GM19395 (cell line): ENCODE measurements around the gene THBS2.
"Not testable (repeated sequence)": the region's sequence is repeated elsewhere in the genome, so short reads cannot be mapped to it uniquely, and the experiment has no call there.

Experiments used
- ATAC-seq: cut with Tn5 transposase; IDR thresholded peaks from one replicate; pipeline ENCODE4 v1.9.1; 2021; ENCODE audit warnings: mild to moderate bottlenecking, moderate library complexity; ENCODE audit not compliant: unreplicated experiment

The THBS2 gene

DNA sequence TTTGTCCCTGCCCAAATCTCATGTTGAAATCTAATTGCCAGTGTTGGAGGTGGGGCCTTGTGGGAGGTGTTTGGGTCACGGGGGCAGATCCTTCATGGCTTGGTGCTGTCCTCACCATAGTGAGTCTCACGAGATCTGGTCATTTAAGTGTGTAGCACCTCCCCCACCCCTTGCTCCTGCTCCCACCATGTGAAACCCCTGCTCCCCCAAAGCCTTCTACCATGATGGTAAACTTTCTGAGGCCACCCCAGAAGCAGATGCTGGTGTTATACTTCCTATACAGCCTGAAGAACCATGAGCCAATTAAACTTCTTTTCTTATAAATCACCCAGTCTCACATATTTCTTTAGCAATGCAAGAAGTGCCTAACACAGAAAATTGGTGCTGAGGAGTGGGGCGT lies 19.9 kb upstream of the THBS2 start:
- ATAC-seq = no peak

DNA sequence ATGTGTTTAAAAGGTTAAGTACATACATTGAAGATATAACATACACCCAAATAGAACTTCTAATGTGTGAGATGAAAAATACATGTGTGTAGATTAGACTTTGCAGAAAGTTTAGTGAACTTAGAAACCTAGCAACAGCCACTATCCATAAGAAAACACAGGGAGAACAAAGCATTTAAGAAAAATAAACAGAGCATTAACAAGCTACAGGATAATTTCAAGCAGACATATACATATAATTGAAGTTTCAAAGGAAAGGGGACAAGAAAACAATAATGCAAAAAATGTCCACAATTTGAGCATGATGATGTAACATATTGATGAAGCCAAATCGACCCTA lies 18.2 kb upstream of the THBS2 start:
- ATAC-seq = no peak

DNA sequence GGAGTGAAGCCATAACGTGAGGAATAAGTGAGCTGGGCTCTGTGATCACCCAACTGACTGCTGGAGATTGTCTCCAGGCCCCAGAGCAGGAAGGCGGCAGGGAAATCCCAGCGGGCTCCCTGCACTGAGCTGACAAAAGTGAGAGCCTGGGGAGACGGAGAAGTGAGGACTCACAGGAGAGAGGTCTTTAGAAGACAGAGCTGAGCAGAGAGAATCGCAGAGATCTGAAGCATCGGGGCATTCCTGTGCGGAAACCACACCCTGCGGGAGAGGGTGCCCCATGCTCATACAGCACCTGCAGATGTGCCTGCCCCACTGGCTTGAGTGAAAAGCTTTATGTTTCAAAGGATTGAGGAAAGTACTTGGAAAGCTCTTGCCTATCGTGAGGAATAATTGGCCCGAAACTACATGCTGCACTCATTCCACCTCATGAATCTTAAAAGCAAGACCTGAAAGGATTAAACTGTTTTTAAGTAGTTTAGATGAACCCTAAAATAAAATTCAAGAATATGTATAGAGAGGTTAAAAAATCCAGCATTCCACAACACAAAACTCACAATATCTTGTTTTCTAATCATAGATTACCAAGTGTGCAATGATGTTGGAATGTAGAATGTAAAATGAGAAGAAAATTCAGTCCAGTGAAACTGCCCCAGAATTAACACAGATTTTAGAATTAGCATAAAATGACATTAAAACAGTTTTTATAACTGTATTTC lies 17.7 kb upstream of the THBS2 start:
- ATAC-seq = no peak

DNA sequence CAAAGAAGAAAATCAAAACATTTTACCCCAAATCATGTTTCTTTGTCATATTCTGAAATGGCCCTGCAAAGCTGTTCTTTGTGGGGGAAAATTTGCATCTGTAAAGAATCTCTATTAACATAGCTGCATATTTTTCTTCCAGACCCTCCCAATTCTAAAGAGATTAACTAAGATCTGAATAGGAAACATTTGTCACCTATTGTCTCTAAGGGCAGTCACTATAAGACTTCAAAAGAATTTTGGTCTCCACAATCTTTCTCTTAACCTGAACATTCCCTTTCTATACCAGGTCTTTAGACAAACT lies 16.4 kb upstream of the THBS2 start:
- not testable (repeated sequence) for ATAC-seq

DNA sequence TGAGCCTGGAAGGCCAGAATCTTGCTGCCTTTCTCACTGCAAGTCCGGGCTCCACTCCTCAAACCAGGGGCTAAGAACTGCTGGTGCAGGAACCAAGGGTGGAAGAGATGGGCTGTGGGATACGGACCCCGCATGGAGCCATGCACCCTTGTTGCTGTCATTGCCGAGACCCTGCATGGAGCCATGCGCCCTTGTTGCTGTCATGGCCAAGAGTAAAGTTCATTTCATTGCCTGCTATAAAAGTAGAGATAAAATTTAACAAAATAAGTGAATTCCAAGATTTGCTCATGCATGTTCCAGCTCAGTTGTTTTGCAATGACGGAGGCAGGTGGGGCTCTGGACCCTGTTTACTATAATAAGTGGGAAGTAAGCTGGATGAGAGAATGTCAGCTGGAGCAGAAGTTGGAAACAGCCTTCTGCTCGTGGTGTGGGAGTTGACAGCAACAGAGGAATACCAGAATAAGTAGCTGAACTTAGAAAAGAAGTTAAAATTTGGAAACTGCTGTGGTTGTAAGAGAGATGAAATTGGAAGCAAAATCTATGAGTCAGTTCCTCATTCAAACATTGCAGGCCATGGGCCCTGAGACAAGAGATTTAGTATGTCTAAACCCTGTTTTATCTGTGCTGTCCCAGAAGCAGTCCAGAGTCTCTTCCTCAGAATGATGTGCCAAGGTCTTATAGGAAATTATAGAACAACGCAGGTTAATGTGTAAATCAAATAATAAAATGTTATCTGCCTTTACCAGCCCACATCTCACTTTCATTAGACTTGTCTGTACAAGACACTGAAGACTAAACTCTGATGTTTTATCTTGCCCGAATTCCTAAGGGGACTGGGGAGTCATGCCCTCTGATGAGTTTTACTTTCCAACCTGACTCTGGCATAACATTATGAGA lies 15.8 kb upstream of the THBS2 start:
- ATAC-seq = no peak

DNA sequence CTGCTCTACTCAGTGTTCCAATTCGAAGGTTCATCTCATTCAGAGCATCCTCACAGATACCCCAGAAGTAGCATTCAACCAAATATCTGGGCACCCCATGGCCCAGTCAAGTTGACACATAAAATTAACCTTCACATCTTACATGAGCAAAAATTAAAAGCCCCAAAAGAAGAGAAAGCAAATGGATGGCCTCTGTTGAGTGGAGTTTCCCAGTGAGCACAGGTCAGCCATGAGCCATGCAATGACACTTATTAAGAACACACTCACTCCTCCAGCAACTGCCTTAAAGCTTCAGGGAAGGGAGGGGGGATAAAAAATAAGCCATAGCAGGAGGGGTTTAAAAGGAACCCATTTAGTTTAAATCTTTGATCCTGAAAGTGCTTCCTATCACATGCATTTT lies 14.6 kb upstream of the THBS2 start:
- ATAC-seq = no peak

DNA sequence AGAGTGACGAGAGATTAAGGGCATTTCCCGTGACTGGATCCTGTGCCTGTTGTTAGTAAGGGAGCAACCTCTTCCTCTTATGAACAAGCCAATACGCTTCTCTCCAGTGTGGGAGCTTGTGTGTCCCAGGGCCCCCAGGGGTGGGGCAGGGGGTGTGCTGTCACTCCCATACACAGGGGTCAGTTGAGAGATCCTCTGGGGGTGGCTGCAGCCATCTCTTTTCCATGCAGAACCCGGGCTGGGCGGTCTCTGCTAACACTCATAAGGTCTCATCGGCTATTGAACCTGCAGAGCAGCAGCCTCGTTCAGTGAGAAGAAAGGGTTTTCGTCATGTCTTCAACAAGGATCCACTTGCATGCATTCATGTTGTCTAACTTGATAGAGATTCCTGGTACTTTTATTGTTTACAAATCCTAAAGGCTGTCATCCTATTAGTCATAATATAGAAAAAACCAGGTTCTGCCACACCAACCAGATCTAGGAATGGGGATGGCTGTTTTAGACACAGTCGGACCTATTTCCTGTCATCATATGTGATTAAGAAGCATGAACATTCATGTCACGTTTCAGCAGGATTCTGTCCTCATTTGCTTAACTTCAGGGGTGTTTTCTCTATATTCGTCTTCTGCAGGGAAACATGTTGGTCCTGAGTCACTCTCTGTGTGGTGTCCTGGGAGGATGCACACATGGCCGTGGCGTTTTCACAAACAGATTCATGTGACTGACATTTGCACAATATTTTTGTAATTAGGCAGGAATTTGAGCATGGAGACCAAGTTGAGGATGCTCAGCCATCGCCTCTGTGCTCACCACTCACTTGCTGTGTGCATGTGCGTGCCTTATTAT lies 13.3 kb upstream of the THBS2 start:
- ATAC-seq = no peak

DNA sequence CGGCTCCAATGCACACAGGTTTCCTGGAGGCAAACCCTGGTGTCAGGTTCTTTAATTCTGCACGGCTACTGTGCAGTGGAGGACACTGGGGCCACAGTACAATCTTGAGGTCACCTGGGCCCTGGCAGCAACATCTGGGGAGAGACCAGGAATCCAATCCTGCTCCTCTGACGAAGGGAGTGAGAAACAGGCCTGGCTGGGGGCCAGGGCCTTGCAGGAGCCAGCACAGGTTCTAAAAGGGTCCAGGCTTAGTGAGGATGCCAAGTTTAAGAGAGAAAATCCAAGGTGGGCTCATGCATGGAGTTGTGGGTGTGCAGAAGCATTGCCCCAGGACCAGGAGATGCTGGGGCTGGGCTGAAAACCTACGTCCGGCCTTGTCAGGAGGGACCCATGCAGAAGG lies 12.6 kb upstream of the THBS2 start:
- ATAC-seq = no peak

DNA sequence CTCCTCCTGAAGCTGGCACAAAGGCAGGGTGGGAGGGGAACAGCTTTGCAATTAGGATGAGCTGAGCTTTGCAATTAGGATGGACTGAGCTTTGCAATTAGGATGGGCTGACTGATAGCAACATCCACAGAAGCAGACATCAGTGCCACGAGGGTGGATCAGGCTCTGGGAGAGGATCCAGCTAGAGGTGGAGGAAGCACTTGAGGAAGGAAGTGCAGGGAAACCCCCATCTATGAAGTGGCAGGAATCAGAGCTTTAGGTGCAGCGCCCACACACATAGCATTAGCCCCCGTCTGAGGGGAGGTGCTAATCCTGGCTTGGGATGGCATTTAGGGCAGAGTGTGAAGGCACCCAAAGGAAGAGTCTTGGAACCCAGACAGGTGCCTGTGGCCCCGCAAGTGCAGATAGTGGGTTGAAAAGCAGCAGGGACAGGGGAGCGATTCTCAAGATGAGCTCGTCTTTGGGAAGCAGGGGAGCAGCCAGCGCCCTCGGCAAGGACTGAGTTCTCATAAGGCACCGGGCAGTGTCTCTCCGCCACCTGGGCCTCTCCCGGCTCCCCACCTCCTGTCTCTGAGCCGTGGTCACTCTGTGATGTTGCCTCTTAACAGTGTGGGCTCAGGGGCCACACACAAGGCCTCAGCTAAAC lies 12.0 kb upstream of the THBS2 start:
- ATAC-seq = no peak

DNA sequence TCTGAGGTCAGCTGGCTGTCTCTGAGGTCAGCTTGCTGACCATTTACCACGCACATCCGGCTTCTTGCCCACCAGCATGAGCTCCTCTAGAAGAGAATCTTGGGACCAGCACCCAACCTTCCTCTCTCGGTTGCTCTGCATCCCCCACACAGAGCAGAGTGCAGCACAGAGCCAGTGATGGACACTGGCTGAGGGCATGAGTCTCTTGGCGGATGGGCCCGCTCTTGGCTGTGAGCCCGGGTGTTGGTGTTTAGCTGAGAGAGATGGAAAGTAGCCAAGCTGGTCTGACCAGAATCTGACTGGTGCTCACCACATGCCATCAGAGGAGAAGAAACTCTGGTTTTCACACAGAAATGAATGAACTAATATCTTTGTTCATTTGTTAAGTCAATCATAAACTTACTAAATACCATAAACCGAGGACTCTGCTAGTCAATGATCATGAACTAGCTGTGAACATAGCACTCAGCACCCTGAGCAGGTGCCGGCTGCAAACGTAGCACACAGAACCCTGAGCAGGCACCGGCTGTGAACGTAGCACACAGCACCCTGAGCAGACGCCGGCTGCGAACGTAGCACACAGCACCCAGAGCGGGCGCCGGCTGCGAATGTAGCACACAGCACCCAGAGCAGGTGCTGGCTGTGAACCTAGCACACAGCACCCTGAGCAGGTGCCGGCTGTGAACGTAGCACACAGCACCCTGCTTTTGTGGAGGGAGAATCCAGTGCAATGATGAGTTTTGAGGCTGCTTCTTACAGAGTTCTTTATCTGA lies 10.4 kb upstream of the THBS2 start:
- no peak for ATAC-seq

DNA sequence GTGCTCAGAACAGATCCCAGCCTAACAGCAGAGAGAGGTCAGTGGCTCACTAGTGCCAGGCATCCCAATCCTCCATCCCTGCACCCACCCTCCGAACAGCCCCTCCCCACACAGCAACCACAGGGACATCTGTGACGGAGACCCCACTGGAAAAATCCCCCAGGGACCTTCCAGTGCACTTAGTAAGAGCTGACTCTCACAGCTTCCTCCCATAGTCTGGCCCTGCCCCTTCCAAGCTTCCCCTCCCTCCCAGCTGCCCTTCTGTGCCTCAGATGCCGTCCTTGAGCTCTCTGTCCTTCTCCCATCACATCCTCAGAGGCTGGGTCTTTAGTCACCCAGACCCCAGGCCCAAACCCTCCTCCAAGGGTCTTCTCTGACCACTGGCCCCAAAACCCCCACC lies 9.7 kb upstream of the THBS2 start:
- no peak for ATAC-seq

DNA sequence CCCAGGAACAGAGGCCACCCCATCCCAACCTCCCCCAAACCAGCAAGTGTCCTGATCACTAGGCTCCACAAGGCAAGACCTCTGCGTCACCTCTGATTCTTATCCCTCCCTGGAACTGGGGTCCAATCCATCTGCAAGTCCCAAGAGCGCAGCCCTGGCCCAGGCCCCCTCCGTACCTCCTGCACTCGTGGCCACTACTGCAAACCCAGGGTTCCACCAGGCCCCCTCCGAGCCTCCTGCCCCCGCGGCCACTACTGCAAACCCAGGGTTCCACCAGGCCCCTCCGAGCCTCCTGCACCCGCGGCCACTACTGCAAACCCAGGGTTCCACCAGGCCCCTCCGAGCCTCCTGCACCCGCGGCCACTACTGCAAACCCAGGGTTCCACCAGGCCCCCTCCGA lies 9.0 kb upstream of the THBS2 start:
- not testable (repeated sequence) for ATAC-seq

DNA sequence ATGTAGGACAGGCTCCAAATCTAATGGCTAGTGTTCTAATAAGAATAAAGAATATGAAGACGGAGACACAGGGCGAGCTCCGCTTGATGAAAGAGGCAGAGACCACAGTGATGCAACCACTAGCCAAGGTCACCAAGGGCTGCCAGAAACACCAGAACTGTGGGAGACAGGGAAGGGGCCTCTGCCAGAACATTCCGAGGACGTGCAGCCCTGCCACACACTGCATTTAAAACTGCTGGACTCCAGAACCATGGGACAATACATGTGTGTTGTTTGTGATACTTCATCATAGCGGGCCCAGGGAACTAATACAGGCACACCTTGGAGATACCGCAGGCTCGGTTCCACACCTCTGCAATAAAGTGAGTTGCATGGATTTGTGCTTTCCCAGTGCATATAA lies 2.9 kb upstream of the THBS2 start:
- ATAC-seq = no peak

DNA sequence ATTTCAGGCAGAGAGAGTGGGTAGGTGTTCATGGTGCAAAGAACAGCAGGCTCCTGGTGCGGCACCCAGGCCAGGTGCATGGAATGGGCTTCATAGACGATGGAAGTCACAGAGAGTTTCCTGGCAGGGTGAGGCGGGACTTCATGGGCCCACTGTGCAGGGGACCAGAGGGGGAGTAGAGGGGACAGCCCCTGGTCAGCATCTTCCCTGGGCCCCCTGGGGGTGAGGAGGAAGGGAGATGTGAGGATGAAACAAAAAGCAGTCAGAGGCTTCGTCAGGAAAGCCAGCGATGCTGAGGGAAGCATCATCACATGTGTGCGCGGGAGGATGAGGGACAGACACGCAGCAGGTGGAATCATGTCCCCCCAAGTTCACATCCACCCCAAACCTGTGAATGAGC lies 2.4 kb upstream of the THBS2 start:
- ATAC-seq = no peak

DNA sequence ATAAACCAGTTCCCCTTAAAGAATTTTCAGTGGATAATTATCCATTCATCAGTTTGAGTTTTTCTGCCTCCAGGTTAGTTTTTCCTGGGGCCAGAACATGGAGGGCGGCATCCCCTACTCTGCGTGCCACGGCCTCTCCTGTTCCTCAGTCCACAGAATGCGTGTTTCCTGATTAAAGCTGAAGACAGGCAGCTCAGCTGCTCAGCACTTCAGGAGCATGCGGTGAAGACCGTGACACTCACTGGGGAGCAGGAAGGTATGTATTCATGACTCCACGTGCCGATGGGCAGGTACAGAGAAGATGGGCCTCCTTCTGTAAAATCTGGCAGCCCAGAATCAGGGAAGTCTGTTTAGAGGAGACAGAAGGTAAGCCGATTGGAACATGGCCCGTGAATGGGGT lies 2.0 kb upstream of the THBS2 start:
- ATAC-seq = no peak

DNA sequence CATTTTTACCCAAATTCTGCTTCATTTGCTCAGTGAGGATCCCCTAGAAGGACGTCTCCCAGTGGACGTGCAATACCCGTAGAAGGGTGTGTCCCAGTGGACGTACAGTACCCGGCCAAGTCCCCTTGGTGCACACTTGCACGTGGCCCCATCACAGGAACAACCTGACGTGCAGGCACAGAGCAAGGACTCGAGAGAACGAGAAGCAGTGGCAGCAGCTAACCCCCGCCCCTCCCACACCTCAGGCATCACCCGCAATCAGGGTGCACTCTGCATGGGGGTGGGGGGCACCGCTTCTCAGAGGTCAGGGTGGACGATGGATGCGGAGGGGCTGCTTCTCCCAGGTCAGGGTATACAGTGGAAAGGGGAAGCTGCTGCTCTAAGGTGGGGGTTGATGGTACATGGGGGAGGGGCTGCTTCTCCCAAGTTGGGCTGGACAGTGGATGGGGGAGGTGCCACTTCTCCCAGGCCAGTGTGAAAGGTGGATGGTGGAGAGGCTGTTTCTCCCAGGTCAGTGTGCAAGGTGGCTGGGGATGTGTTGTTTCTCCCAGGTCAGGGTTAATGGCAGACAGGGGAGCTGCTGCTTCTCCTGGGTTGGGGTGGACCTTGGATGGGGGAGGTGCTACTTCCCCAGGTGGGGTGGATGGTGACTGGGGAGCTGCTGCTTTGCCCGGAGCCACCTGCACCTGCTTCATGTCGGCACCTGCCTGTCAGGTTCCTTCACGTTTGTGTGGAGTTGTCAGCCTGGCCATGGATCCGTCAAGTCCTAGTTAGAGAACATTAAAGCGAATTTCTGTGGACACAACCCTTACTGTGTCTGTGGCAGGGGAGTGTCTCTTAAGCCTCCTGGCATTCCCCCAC lies 1.0 kb upstream of the THBS2 start:
- no peak for ATAC-seq

DNA sequence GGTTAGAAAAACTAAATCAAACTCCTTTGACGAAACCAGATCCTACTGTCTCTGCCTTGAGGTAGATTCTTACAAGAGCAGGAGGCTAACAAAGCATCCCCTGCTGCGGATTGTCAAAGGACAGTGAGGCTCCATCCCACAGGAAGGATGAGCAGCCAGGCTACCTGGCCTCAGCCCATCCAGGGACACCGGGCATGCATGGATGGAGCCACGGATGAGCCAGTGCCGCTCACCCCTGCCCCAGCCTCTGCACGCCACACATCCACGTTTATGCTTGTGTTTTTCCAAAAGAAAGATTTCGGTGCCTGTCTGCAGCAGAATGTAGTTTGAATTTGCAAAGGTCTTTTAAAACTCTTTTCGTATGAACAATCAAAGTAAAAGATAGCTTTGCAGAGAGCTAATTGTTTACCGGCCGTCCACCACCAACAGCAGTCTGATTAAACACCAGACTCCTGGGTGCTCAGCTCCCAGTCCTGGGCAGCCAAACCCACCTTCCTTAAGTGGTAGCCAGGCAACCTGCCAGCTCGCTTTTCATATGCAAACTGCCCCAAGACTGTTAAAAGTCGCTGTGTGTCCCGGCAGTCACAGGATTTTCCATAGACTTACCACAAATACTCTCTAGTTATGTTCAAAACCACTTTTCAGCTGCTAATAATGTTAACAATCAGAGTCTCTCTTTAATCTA lies 999 bp downstream of the THBS2 start:
- ATAC-seq = no peak

DNA sequence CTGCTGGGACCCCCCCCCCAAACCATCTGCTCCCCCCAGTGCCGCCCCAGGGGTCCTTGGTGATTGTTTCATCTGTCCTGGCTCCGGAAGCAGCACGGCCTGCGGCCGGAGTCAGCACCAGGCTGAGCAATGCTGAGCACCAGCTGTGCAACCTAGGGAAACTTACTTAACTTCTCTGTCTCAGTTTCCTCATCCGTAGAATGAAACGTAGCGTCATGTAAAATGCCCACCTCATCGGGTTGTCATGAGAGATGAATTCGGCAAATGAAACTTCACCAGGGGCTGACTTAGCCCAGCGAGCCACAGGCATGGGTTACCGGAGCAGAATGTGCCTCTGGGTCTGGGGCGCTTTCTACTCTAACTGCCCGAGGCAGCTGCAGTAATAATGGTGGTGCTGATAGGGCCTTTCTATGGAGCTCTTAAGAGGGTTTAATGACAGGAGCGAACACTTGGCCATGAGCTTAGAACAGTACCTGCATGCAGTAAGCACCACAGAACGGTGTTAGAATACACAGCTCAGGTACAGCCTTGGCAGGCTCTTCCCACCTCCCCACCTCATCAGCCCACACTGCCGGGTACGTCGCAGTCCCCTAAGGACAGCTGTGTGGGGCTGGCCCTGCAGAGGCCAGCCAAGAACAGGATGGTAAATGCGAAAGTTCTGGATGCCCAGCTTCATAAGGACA lies 1.7 kb downstream of the THBS2 start:
- ATAC-seq = no peak
